K562 (cell line): ENCODE measurements around the gene VSIG10L.

Experiments used
- ATF7 ChIP-seq: fragments of 450-650 bp; IDR thresholded peaks from 2 replicates; pipeline ENCODE4 v1.7.1; 2014; ENCODE audit warnings: mild to moderate bottlenecking, moderate library complexity
- BCL6 ChIP-seq: fragments of 250-450 bp; sonication (Bioruptor Pico); IDR thresholded peaks from 2 replicates; pipeline ENCODE4 v1.4.0; 2020
- EP300 ChIP-seq: IDR thresholded peaks from 2 replicates; pipeline ENCODE4 v1.6.1; 2012; ENCODE audit warnings: low read length, improper control_type of control experiment
- ILF3 ChIP-seq: fragments of 450-650 bp; IDR thresholded peaks from 2 replicates; pipeline ENCODE4 v1.6.1; 2018; ENCODE audit warnings: antibody characterized with exemption, mild to moderate bottlenecking, moderate library complexity, borderline replicate concordance
- IRF2 ChIP-seq: sonication (generic); formaldehyde crosslinking; IDR thresholded peaks from 2 replicates; pipeline ENCODE4 v1.8.1; 2022; ENCODE audit warnings: mild to moderate bottlenecking, missing genetic modification reagents
- JUN ChIP-seq, 2 experiments: sonication (generic) in 1 of 2; formaldehyde crosslinking in 1 of 2; IDR thresholded peaks; 2 replicates each; pipeline versions ENCODE4 v1.6.1 to v1.8.0; 2012 to 2022; ENCODE audit warnings: borderline replicate concordance in 2 of 2, mild to moderate bottlenecking in 2 of 2, improper control_type of control experiment in 1 of 2, low read depth in 1 of 2, low read length in 1 of 2, missing genetic modification reagents in 1 of 2
- MTA3 ChIP-seq: fragments of 450-650 bp; formaldehyde crosslinking; IDR thresholded peaks from 2 replicates; pipeline ENCODE4 v1.6.1; 2017; ENCODE audit warnings: mild to moderate bottlenecking, borderline replicate concordance
- ZBTB33 ChIP-seq: sonication (generic); formaldehyde crosslinking; IDR thresholded peaks from 2 replicates; pipeline ENCODE4 v1.8.1; 2023; ENCODE audit warnings: mild to moderate bottlenecking, missing genetic modification reagents
- ZBTB49 ChIP-seq: sonication (generic); formaldehyde crosslinking; IDR thresholded peaks from 2 replicates; pipeline ENCODE4 v1.8.0; 2022; ENCODE audit warnings: missing genetic modification reagents, mild to moderate bottlenecking, borderline replicate concordance
- ZFP91 ChIP-seq: sonication (generic); formaldehyde crosslinking; IDR thresholded peaks from 2 replicates; pipeline ENCODE4 v1.8.0; 2022; ENCODE audit warnings: mild to moderate bottlenecking, missing genetic modification reagents

- TF ChIP-seq EP300 (no peak), IRF2 (CRISPR knock-in tag) (no peak), ATF7 (no peak), BCL6 (CRISPR knock-in tag) (no peak), MTA3 (no peak), ZBTB49 (CRISPR knock-in tag) (no peak), JUN (IDR thresholded peaks at IDR 0.05; ENCODE audit: borderline replicate concordance, low read depth, low read length) (no peak), JUN (CRISPR knock-in tag; IDR thresholded peaks at IDR 0.05; ENCODE audit: borderline replicate concordance) (no peak), ILF3 (no peak), ZBTB33 (CRISPR knock-in tag) (no peak), ZFP91 (CRISPR knock-in tag) (no peak)
Measured at GRCh38 chr19:51372649-51373504, 30.9 kb upstream of the VSIG10L start, which contains the start of gene NKG7.
